GM12801 (cell line): ENCODE data around the gene HIF3A.

ENCODE experiments used
- TF ChIP-seq, protein P1 (sequence below): IDR thresholded peaks from one replicate; pipeline ENCODE4 v1.5.1; 2011; ENCODE audit warnings: control low read depth; ENCODE audit not compliant: insufficient read length; ENCODE audit errors: extremely low read depth

HIF3A gene

DNA sequence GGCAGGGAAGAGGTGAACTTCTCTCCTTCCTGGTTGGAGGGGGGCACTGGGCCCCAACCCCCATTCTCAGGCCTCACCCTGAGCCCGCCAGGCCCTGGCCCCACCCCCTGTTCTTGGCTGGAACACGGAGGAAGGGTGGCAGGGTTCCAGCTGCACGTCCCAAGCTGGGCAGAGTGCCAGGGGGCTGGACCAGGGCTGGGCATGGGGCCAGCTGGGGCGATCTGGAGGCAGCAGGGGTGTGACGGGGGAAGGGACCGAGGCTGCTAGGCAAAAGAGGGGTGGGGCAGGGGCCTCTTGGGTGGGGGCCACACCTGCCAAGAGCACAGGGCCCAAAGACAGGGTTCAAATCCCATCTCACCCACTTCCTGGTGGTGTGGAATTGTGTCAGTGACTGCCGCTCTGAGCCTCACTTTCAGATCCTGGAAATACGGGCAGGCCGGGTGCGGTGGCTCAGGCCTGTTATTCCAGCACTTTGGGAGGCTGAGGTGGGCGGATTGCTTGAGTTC is 2.2 kb downstream of the HIF3A start:
- TF ChIP-seq, protein P1, sequence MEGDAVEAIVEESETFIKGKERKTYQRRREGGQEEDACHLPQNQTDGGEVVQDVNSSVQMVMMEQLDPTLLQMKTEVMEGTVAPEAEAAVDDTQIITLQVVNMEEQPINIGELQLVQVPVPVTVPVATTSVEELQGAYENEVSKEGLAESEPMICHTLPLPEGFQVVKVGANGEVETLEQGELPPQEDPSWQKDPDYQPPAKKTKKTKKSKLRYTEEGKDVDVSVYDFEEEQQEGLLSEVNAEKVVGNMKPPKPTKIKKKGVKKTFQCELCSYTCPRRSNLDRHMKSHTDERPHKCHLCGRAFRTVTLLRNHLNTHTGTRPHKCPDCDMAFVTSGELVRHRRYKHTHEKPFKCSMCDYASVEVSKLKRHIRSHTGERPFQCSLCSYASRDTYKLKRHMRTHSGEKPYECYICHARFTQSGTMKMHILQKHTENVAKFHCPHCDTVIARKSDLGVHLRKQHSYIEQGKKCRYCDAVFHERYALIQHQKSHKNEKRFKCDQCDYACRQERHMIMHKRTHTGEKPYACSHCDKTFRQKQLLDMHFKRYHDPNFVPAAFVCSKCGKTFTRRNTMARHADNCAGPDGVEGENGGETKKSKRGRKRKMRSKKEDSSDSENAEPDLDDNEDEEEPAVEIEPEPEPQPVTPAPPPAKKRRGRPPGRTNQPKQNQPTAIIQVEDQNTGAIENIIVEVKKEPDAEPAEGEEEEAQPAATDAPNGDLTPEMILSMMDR = no peak

DNA sequence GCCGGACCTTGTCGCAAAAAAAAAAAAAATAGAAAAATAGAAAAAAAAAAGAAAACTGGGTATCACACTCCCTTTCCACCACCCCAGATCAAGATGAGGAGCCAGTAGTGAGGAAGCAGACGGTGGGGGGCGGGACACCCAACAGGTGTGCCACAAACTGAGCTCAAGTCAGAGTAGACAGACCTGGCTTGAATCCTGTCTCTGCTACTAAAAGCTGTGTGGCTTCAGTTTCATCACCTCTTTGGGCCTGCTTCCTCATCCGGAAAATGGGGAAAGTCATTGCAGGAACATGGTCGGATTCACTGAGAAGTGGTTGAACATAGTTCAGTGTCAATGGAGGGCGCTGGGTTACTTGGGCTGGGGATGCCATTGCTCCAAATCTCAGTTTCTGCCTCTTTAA is 2.9 kb downstream of the HIF3A start:
- TF ChIP-seq, protein P1 = no peak

DNA sequence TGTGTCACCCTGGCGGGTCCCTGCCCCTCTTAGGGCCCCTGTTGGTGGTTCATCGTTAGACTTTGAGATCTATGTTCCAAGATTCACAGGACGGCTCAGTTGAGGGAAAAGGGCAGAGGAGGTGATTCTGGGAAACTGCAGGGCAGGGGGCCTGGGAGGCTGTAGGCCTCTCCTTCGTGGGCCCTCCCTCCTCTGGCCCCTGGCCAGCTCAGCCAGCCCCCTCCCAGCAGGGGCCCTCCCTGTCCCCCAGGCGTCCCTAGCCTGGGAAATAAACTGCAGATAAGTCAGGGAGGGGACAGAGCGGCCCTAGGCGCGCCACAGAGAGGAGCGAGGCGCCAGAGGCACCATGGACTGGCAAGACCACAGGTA is 6.5 kb downstream of the HIF3A start:
- TF ChIP-seq, protein P1 = no peak

DNA sequence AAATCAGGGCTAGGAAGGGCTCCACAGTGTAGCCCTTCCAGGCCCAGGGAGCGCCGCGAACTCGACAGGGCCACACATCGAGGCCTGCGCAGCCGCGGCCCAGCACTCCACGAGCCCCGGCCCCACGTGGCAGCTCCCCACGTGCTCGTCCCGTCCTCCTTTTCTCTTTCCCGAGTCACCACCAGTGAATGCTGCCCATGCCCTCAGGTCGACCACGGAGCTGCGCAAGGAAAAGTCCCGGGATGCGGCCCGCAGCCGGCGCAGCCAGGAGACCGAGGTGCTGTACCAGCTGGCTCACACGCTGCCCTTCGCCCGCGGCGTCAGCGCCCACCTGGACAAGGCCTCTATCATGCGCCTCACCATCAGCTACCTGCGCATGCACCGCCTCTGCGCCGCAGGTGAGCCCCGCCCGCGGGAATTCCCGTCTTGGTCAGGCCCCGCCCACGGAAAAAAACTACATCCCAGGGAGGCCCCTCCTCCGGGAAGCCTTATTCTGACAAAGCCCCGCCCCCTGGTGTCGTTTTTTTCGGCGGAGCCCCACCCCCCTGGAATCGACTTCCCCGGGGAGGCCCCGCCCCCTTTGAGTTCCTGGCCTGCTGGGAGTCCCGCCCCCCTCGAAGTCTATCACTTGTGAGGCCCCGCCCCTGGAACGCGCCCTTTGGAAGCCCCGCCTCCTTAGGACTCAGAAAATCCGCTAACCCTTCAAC is 7.0 kb downstream of the HIF3A start:
- TF ChIP-seq, protein P1 = no peak

GRCh38 chr19:46306501-46306900 is 9.7 kb downstream of the HIF3A start:
- TF ChIP-seq, protein P1 = no peak

DNA sequence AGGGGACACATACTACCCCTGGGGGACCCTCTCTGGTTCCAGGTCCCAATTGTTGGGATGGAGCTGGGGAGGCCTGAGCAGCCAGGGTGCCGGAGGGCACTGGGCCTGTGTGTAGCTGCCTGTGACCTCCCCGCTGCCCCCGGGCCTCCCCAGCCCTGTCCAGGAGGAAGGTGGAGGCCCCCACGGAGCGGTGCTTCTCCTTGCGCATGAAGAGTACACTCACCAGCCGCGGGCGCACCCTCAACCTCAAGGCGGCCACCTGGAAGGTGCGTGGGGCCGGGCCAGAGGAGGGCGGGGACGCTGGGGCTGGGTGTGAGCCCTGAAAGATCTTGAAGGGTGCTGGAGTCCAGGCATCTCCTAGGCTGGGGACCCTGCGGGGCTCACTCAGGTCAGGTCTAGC is 11.7 kb downstream of the HIF3A start:
- TF ChIP-seq, protein P1 = no peak

DNA sequence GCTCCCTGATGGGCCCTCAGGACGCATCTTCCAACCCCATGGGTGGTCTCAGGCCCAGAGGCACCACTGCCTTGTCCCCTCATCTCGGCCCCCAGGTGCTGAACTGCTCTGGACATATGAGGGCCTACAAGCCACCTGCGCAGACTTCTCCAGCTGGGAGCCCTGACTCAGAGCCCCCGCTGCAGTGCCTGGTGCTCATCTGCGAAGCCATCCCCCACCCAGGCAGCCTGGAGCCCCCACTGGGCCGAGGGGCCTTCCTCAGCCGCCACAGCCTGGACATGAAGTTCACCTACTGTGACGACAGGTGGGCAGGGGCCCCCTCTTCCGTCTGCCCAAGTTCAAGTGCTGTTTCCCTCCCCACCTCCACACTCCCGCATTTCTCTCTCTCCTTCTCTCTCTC is 12.2 kb downstream of the HIF3A start:
- TF ChIP-seq, protein P1 = no peak
